ENCODE results near the gene RUNX2. TPM values are rescaled to one million over a fixed set of nuclear protein-coding genes. Genes with fewer than 3 reads are reported as not detected.

The RUNX2 gene
- total RNA-seq, 2 experiments from 2014 or later, result 0.27 to 0.44 TPM

GRCh38 chr6:45498591-45498990 is 170.5 kb downstream of the RUNX2 start:
- no peaks in the 10 kb centered on the region for H3K4me1 ChIP-seq (ENCODE audit: insufficient read depth, low read length, poor library complexity, severe bottlenecking)
- no peaks in the 10 kb centered on the region for H3K79me2 ChIP-seq (ENCODE audit: insufficient read depth, low read depth, low read length)
- CTCF ChIA-PET (ENCODE audit: unreplicated experiment), result no interaction called here
- TF ChIP-seq, protein P1, sequence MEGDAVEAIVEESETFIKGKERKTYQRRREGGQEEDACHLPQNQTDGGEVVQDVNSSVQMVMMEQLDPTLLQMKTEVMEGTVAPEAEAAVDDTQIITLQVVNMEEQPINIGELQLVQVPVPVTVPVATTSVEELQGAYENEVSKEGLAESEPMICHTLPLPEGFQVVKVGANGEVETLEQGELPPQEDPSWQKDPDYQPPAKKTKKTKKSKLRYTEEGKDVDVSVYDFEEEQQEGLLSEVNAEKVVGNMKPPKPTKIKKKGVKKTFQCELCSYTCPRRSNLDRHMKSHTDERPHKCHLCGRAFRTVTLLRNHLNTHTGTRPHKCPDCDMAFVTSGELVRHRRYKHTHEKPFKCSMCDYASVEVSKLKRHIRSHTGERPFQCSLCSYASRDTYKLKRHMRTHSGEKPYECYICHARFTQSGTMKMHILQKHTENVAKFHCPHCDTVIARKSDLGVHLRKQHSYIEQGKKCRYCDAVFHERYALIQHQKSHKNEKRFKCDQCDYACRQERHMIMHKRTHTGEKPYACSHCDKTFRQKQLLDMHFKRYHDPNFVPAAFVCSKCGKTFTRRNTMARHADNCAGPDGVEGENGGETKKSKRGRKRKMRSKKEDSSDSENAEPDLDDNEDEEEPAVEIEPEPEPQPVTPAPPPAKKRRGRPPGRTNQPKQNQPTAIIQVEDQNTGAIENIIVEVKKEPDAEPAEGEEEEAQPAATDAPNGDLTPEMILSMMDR (conservative IDR thresholded peaks at IDR 0.05; ENCODE audit: low read length), result no peak
- no peak for TF ChIP-seq EZH2phosphoT487 (IDR thresholded peaks at IDR 0.05; ENCODE audit: borderline replicate concordance, low read depth, low read length)
- no peaks in the 10 kb centered on the region for H3K9me3 ChIP-seq (ENCODE audit: low read length)
- intact Hi-C loops (cut with micrococcal nuclease; ENCODE audit: unreplicated experiment), result no loop called here
- no peak overlapping the region for H2AFZ ChIP-seq (ENCODE audit: low read length)
- no TSS peak for BruUV-seq (replicated peaks)
- H3K9me2 ChIP-seq (ENCODE audit: insufficient read depth, low read length), result no peaks in the 10 kb centered on the region
- no peaks in the 10 kb centered on the region for H4K20me1 ChIP-seq (ENCODE audit: insufficient read depth, low read length)
- POLR2A ChIA-PET, result interaction anchor here (0.6 kb wide), 1 partner anchor 114 kb away, joined by 3 read pairs; no protein-coding TSS in a partner anchor
- H3K36me3 ChIP-seq (ENCODE audit: insufficient read depth, low read length), result no peaks in the 10 kb centered on the region
- DNase-seq (ENCODE audit: low spot score), result no peak
- no peak overlapping the region for H3K4me3 ChIP-seq (ENCODE audit: low read depth, low read length, poor library complexity, severe bottlenecking)
- H3K4me2 ChIP-seq (ENCODE audit: low read length), result no peak overlapping the region
- no peak overlapping the region for H3K27ac ChIP-seq (ENCODE audit: low read depth, low read length, poor library complexity, severe bottlenecking)

DNA sequence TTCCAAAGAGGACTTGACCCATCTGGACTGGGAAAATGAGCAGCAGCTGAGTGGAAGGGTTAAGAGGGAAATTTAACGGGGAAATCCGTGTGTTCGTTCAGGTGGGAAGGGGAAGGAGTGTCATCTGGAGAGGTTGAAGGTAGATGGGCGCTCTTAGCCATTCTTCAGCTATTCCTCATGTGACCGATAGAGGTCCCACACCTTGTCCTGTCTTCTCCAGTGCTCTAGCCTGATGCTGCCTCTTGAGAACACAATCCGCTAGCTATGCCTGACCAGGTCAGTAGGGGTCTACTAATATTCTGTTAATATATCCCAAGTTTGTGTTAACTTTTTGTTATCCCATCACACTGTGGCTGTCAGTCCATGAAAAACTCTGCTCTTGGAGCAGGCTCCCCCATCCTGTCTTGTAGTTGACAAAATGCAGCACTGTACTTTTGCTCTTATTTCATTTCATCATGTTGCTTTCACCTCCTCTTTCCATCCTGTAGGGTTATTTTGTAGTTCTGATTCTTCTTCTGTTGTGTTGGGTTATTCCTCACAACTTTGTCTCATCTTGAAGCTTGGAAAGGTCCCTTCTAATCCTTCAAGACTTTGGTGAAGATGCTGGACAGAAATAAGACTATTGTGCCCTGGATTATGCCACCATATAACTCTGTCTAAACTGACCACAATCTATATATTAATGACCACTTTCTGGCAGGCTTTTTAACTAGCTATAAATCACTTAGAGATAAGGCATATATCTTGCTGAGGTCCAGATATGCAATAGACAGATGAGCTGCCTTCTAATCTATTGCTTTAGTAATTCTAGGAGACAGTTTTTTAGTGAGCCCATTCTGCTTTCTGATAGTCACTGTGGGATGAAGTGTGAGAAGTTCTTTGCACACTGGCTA is 173.0 kb downstream of the RUNX2 start:
- H4K20me1 ChIP-seq (ENCODE audit: insufficient read depth, low read length), result no peaks in the 10 kb centered on the region
- H3K79me2 ChIP-seq (ENCODE audit: insufficient read depth, low read depth, low read length), result no peaks in the 10 kb centered on the region
- BruUV-seq (replicated peaks), result no TSS peak
- CTCF ChIA-PET (ENCODE audit: unreplicated experiment), result interaction anchor here (0.5 kb wide), 1 partner anchor 221 kb away, joined by 3 read pairs; no protein-coding TSS in a partner anchor
- H3K9me3 ChIP-seq (ENCODE audit: low read length), result no peaks in the 10 kb centered on the region
- no peaks in the 10 kb centered on the region for H3K9me2 ChIP-seq (ENCODE audit: insufficient read depth, low read length)
- DNase-seq (ENCODE audit: low spot score), result peak; percentile 37
- no peak overlapping the region for H3K27ac ChIP-seq (ENCODE audit: low read depth, low read length, poor library complexity, severe bottlenecking)
- no peak overlapping the region for H2AFZ ChIP-seq (ENCODE audit: low read length)
- H3K36me3 ChIP-seq (ENCODE audit: insufficient read depth, low read length), result no peaks in the 10 kb centered on the region
- no peak overlapping the region for H3K4me3 ChIP-seq (ENCODE audit: low read depth, low read length, poor library complexity, severe bottlenecking)
- H3K4me2 ChIP-seq (ENCODE audit: low read length), result no peak overlapping the region
- H3K4me1 ChIP-seq (ENCODE audit: insufficient read depth, low read length, poor library complexity, severe bottlenecking), result no peaks in the 10 kb centered on the region
- intact Hi-C loops (cut with micrococcal nuclease; ENCODE audit: unreplicated experiment), result loop anchor here (10.0 kb wide), 2 partner anchors 214 to 424 kb away; no protein-coding TSS in a partner anchor
- POLR2A ChIA-PET, result no interaction called here
- TF ChIP-seq, protein P1 (conservative IDR thresholded peaks at IDR 0.05; ENCODE audit: low read length), result peak; percentile 69
- no peak for TF ChIP-seq EZH2phosphoT487 (IDR thresholded peaks at IDR 0.05; ENCODE audit: borderline replicate concordance, low read depth, low read length)

DNA sequence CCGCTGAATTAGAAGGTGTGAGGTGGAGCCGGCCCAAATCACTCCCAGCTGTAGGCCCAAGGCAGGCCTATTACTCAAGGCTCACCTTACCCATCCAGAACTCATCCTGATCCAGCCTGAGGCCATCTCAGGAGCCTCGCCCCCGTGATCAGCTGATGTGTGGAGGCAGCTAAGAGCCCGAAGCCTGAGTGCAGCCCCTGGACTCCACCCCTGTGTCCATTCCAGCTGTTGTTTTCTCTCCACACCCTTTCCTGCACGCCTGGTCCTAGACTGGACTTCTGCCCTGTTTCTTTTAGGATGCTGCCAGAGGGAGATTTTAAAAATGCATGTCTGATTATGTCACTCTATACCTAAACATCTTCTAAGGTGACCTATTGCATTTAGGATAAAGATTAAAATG is 174.3 kb downstream of the RUNX2 start:
- no peaks in the 10 kb centered on the region for H3K9me2 ChIP-seq (ENCODE audit: insufficient read depth, low read length)
- no peaks in the 10 kb centered on the region for H3K4me1 ChIP-seq (ENCODE audit: insufficient read depth, low read length, poor library complexity, severe bottlenecking)
- POLR2A ChIA-PET, result no interaction called here
- CTCF ChIA-PET (ENCODE audit: unreplicated experiment), result no interaction called here
- H3K79me2 ChIP-seq (ENCODE audit: insufficient read depth, low read depth, low read length), result no peaks in the 10 kb centered on the region
- intact Hi-C loops (cut with micrococcal nuclease; ENCODE audit: unreplicated experiment), result loop anchor here (10.0 kb wide), 2 partner anchors 212 to 422 kb away; no protein-coding TSS in a partner anchor
- TF ChIP-seq EZH2phosphoT487 (IDR thresholded peaks at IDR 0.05; ENCODE audit: borderline replicate concordance, low read depth, low read length), result no peak
- TF ChIP-seq, protein P1 (conservative IDR thresholded peaks at IDR 0.05; ENCODE audit: low read length), result no peak
- no peaks in the 10 kb centered on the region for H3K9me3 ChIP-seq (ENCODE audit: low read length)
- no TSS peak for BruUV-seq (replicated peaks)
- no peak for DNase-seq (ENCODE audit: low spot score)
- no peak overlapping the region for H3K27ac ChIP-seq (ENCODE audit: low read depth, low read length, poor library complexity, severe bottlenecking)
- H2AFZ ChIP-seq (ENCODE audit: low read length), result no peak overlapping the region
- no peak overlapping the region for H3K4me3 ChIP-seq (ENCODE audit: low read depth, low read length, poor library complexity, severe bottlenecking)
- H3K36me3 ChIP-seq (ENCODE audit: insufficient read depth, low read length), result no peaks in the 10 kb centered on the region
- H3K4me2 ChIP-seq (ENCODE audit: low read length), result no peak overlapping the region
- no peaks in the 10 kb centered on the region for H4K20me1 ChIP-seq (ENCODE audit: insufficient read depth, low read length)

Data from OCI-LY7 (cell line).